D341Med (cell line): ENCODE measurements around the gene ACP7.

Source experiments
- DNase-seq: peaks from one replicate; pipeline ENCODE4 v3.0.0; 2012; ENCODE audit warnings: low spot score

Gene ACP7

DNA sequence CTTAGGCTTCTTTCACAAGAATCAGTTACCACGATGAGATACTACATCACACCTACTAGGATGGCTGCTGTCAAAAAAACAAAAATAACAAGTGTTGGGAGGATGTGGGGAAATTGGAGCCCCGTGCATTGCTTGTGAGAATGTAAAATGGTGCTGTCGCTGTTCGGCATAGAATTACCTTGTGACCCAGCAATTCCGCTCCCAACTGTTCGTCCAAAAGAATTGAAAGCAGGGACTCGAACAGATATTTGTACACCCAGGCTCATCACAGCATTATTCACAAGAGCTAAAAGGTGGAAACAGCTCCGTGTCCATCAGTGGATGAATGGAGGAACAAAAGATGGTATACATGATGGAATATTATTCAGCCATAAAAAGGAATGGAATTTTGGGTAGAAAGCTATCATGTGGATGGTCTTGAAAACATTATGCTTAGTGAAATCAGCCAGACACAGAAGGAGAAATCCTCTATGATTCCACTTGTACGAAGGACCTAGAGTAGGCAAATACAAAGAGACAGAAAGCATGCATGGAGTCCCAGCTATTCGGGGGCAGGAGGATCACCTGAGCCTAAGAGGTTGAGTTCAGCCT, 64.9 kb downstream of the ACP7 start:
- DNase-seq, result no peak

DNA sequence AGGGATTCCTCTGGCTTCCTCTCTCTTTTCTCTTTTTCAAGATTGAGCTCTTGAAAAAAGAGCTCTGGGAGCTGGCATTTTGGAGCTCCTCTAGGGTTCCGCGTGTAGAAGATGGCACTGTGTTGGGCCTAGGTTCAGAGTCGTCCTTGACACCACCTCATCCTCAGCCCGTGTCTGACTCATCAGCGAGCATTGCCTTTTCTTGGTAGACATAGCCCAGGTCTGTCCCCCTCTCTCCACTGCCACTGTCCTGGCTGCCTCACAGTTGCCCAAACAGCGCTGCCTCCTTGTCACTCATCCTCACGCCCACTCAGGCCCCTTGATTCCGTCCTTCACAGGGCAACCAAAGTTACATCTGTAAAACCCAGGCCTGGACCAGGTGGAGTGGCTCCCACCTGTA, 66.1 kb downstream of the ACP7 start:
- no peak for DNase-seq

DNA sequence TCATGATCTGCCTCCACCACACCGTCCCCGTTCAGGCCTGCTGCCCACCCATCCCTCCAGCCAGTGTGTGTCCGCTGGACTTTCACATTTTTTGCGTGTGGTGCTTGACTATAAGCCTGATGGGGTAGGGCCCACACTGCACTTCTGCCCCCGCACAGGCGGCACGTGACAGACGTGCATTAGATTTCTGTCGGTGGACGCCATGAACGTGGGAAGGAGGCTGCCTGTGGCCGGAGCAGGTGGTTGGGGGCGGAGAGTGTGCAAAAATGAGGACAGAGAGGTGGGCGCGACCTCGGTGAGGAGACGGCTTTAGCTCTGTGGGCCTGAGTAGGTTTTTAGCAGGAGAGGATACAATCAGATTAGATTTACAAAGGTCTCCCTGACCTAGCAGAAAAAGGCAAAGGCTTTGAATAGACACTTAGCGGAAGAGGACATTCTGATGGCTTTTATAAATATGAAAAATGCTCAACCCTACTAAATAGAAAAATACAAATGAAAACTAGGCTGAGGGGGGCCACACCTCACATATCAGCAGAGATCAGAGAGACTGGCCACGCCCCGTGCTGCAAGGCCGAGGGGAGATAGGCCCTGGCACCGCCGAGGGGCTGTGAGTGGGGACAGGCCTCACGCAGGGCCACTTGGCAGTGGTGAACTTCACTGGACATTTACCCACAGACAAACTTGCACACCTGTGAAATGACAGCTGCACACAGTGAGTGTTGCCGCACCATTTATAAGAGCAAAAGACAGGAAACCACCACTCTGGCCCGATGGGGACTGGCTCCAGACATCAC, 66.8 kb downstream of the ACP7 start:
- no peak for DNase-seq

DNA sequence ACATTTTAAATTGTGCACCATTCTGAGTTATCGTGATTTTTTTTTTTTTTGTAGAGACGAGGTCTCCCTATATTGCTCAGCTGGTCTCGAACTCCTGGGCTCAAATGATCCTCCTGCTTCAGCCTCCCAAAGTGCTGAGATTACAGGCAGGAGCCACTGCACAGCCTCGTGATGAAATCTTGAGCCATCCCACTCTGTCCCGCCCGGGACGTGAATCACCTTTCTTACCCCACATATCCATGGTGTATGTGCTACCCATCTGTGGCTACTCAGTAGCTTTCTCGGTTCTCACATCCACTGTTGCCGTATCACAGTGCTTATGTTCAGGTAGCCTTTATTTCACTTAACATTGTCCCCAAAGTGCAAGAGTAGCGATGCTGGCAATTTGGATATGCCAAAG, 67.9 kb downstream of the ACP7 start:
- DNase-seq, result no peak

DNA sequence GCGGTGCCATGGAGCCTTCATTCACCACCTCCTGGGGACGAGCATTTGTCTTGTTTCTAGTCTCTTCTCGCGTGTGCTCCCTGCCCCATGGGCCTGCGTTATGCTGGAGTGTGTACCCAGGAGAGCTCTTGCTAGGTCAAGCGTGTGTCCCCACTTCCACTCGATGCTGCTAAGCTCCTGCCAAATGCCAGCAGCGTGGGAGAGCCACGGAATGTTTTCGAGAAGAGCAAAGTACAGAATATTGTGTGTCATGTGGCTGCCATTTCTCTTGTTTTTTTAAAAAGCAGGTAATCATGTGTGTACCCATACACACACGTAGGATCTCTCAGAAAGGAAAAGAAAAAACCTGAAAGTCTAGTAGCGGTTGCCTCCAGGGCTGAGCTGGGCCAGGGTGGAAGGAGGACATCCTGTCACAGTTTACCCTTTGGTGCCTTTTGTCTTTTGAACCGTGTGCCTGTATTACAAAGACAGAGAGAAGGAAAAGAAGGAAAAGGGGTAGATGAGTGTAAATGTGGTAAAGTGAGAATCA, 70.0 kb downstream of the ACP7 start:
- DNase-seq, result no peak

DNA sequence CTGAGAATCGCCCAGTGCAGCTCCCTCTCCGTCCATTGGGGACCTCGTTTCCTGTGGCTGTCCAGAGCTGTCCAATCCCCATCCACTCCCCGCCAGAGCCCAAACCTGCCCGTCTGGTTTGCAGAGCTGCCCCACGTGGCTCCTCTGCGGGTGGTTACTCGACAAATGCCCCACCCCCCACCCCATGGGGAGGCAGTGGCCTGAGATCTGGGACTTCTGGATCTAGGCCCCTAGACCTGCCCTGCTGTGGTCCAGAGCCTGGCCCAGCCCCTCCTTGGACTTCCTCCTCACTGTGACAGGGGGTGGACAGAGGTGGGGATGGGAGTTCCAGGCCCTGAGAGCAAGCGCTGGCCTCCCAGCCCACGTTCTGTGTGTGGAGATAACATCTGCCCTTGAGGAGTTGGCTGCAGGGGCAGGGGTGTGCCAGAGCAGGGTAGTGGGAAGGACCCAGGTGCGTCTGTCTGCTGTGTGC, 70.5 kb downstream of the ACP7 start:
- no peak for DNase-seq

DNA sequence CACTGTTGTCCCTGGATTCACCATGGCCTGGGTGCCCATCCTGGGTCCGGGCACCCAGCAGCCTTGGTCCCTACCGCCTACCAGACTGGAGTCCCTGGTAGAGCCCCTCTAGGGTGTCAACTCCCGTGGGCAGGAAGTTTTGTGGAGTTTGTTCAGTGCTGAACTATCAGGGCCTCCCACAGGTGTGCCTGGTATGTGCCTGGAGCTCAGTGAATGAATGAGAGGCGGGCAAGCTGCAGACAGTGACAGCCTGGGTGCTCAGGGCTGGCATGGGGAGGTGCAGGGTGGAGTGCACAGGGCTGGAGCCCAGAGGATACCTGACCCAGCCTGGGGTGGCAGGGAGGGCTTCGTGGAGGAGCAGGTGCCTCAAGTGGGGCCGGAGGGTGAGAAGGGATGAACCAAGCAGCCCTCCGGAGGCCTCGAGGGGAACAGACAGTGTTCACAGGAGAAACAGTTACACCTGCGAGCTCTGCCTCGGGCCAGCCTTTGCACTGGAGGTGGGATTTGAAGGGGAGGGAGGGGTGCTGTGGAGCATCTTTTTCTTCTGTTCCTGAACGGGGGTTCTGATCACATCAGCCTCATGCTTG, 71.0 kb downstream of the ACP7 start:
- DNase-seq, result no peak

DNA sequence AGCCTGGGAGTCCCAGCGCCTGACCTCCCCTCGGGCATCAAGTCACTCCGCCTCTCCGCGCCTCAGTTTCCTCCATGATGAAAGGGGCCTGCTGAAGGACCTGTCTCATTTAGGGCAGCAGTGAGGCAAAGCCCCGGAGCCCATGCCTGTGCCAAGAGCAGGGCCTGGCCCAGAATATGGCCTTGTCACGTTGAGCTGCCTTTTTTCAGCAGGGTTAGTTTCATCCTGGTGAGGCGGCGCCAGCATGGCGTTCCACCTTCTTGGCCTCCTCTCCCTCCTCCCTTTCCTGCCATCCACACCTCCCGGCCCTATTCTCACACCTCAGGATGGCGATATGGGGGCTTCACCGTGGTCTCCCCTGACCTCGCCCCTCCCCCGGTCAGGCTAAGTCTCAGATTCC, 71.6 kb downstream of the ACP7 start:
- no peak for DNase-seq

DNA sequence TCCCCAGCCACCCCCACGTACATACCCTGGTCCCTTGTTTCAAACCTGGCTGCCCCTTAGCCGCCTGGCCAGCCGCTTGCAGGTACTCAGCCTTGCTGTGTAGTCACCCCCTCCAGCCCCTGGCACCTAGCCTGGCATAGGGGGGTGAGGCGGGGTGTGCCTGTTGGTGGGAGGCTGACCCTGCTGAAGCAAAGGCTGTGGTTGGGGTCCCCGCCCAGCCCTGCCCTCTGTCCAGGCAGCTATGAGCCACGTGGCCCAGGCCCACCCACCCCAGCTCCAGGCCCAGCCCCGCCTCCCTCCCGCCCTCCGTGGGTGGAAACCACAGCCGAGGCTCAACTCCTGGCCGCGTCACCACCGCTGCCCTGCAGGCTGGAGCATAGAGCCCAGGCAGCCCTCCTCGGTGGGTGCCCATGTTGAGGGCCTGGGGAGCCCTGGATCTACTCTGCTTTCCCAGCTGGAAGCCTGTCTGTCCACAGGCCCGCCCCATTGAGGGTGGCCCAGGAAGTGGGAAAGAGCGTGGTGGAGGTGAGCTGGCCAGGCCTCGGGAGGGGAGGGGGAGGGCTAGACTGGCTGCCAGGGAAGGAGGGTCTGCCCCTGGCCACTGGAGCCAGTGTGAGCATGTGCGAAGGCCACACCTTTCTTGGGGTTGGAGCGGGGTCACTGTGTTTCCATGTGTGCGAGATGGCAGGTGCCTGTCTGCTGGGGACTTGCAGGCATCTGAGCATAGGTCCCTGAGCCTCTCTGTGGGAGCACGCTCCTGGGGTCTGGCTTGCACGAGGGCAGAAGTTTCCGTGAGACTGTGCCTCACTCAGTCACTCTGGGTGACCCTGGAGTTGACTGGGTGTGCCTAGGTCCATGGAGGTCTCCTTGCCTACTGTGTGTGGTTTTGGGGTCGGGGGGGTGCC, 72.4 kb downstream of the ACP7 start:
- DNase-seq, result no peak

DNA sequence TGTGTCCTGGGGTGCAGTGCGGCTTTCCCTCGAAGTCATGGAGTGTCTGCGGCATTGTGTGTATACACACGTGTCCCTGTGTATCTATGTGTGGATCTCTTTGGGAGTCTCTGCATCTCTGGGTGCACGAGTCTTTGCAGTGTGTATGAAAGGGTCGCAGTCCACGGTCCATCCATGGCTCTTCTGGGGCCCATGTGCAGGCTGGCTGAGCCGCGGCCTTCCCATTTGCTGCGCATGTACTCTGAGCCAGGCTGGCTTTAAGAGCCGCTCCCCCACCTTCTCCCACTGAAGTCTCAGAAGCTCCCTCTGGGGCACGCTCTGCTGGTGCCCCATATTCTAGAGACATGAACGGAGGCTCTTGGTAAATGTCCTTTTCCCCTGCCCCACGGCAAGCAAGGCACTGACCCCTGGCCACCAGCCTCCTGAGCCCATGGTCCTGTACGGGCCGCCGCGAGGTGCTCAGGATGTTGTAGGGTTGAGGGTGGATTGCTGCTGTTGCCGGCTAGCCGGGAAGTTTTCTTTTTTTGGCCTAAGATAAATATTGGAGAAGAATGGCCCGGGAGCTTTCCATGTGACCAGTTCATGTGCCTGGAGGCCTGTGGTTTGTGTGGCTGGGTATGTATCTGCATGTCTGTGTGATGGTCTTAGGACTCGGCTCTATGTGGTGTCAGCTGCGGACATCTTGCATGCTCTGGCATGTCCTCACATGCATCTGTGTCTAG, 73.3 kb downstream of the ACP7 start:
- DNase-seq, result no peak

DNA sequence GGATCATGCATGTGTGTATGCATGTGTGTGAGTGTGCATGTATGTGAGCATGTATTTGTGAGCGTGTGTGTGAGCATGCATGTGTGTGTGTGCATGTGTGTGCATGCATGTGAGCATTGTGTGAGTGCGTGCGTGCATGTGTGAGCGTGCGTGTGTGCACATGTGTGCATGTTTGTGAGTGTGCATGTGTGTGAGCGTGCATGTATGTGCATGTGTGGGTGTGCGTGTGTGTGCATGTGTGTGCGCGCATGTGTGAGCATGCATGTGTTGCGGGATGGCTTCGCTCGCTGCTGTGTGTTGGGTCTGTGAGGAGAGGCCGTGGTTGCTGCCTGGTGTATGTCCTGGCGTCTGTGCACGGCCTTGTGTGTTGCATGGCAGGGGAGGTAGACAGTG, 73.8 kb downstream of the ACP7 start:
- DNase-seq, result no peak

DNA sequence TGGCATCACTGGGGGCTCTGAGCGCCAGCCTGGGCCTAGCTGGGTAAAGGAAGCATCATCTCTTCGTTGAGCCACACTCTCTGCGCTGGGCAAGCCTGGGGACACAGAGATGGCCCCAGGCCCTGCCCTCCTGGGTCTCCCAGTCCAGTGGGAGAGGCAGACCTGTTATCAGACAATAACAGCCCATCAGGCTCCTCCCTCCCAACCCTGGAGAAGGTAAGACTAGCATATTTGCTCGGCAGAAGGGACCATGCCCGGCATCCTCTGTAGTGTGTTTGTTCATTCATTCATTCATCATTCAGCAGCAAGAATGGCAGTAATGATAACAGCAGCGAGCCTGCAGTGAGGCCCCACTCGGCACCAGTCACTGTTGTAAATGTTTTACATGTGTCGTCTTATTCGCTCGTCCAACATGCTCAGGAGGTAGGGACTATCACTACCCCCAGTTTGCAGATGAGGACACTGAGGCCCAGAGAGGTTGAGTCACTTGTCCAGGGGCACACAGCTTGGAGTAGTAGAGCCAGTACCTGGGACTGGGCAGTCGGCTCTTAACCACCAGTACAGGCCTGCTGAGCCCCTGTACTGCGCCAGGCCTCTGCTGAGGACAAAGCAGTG, 74.6 kb downstream of the ACP7 start:
- DNase-seq, result no peak

DNA sequence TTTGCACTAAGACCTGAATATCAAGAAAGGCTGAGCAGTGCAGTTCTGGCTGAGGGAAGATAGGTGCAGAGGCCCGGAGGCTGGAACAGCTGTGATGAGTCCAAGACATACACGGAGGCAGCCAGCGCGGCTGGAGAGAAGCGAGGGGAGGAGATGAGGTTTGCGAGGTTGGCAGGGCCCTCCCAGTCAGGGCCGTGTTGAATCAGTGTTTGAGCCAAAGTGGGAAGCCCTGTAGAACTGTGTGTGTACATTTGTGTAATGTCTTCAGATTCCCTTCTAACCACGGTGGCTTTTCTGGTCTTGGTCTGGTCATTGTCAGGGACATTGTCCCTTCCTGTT, 76.3 kb downstream of the ACP7 start:
- no peak for DNase-seq
